Prostate gland (tissue), 2 donors: ENCODE data around the gene NOTCH2.

ENCODE experiments used
- CTCF ChIP-seq, 4 experiments: fragments of 200-600 bp in 2 of 4; fragments of 450-650 bp in 2 of 4; sonication (generic) in 2 of 4; IDR thresholded peaks; 1 replicate in 3 of 4; 2 replicates in 1 of 4; pipeline ENCODE4 v1.5.1; 2016 to 2019; ENCODE audit warnings: antibody characterized with exemption in 4 of 4, mild to moderate bottlenecking in 2 of 4, moderate library complexity in 2 of 4
- POLR2A ChIP-seq: fragments of 450-650 bp; IDR thresholded peaks from one replicate; pipeline ENCODE4 v1.6.1; 2016; ENCODE audit warnings: antibody characterized with exemption, mild to moderate bottlenecking
- POLR2AphosphoS5 ChIP-seq: sonication (generic); formaldehyde crosslinking; IDR thresholded peaks from one replicate; pipeline ENCODE4 v1.6.1; 2017; ENCODE audit warnings: antibody characterized with exemption

GRCh38 chr1:119919241-119919640, 150.2 kb downstream of the NOTCH2 start:
- TF ChIP-seq POLR2A (no peak), CTCF (IDR thresholded peaks at IDR 0.05) (no peak), POLR2AphosphoS5 (no peak)
